Spleen (tissue), 7 donors: ENCODE measurements around the gene SPATC1L.

Source experiments
- POLR2A ChIP-seq, 3 donors: fragments of 450-650 bp; IDR thresholded peaks; one replicate each; pipeline ENCODE4 v1.5.1; 2017; ENCODE audit warnings: antibody characterized with exemption in 3 of 3, mild to moderate bottlenecking in 1 of 3
- POLR2AphosphoS5 ChIP-seq, 3 donors: sonication (generic); formaldehyde crosslinking; IDR thresholded peaks; one replicate each; pipeline ENCODE4 v1.5.1; 2017; ENCODE audit warnings: antibody characterized with exemption in 3 of 3
- TF ChIP-seq, protein P1 (sequence below), 11 experiments: fragments of 200-600 bp in 7 of 11; fragments of 450-650 bp in 4 of 11; sonication (generic) in 4 of 11; IDR thresholded peaks in 8 of 11; conservative IDR thresholded peaks in 3 of 11; 1 replicate in 7 of 11; 2 replicates in 4 of 11; pipeline versions ENCODE4 v1.4.0 to v1.8.0; 2016 to 2021; ENCODE audit warnings: antibody characterized with exemption in 11 of 11, inconsistent platforms in 4 of 11, mild to moderate bottlenecking in 1 of 11
- donor health status: DM: no; HTN: no; CAD: no; lungs with moderate emphysema.
- donor health status: DM: no; HTN: no; CAD: no.
- donor health status: DM: no; HTN: no; CAD: no.

- TF ChIP-seq, protein P1, sequence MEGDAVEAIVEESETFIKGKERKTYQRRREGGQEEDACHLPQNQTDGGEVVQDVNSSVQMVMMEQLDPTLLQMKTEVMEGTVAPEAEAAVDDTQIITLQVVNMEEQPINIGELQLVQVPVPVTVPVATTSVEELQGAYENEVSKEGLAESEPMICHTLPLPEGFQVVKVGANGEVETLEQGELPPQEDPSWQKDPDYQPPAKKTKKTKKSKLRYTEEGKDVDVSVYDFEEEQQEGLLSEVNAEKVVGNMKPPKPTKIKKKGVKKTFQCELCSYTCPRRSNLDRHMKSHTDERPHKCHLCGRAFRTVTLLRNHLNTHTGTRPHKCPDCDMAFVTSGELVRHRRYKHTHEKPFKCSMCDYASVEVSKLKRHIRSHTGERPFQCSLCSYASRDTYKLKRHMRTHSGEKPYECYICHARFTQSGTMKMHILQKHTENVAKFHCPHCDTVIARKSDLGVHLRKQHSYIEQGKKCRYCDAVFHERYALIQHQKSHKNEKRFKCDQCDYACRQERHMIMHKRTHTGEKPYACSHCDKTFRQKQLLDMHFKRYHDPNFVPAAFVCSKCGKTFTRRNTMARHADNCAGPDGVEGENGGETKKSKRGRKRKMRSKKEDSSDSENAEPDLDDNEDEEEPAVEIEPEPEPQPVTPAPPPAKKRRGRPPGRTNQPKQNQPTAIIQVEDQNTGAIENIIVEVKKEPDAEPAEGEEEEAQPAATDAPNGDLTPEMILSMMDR (IDR thresholded peaks at IDR 0.05 in 8 of 11, conservative IDR thresholded peaks at IDR 0.05 in 3 of 11) = no peak
- no peak for TF ChIP-seq POLR2AphosphoS5 (IDR thresholded peaks at IDR 0.05)
- no peak for TF ChIP-seq POLR2A (IDR thresholded peaks at IDR 0.05)
Measured at GRCh38 chr21:46199436-46200373, 15.4 kb upstream of the SPATC1L start.
